ENCODE measurements around the gene AZU1.

The AZU1 gene

GRCh38 chr19:803099-803561 lies 24.5 kb upstream of the AZU1 start:
- TF ChIP-seq CTCF (IDR thresholded peaks at IDR 0.05; ENCODE audit: poor library complexity, severe bottlenecking): no peak
- H3K27ac ChIP-seq (ENCODE audit: poor library complexity, severe bottlenecking): no peak overlapping the region
- no peaks in the 10 kb centered on the region for H3K27me3 ChIP-seq (ENCODE audit: insufficient read depth, poor library complexity, severe bottlenecking)
- peaks cover 96% of the 10 kb centered on the region for H3K36me3 ChIP-seq (ENCODE audit: low read depth)
- no peaks in the 10 kb centered on the region for H3K9me3 ChIP-seq (ENCODE audit: severe bottlenecking)
- no peak overlapping the region for H3K4me3 ChIP-seq (ENCODE audit: severe bottlenecking)
- ATAC-seq (ENCODE audit: low read depth): no peak
- H3K4me1 ChIP-seq (ENCODE audit: insufficient read depth, poor library complexity, severe bottlenecking): peaks cover 9% of the 10 kb centered on the region
- DNase-seq (ENCODE audit: low spot score): no peak

GRCh38 chr19:803686-804418 lies 23.8 kb upstream of the AZU1 start:
- no peak for ATAC-seq (ENCODE audit: low read depth)
- H3K27ac ChIP-seq (ENCODE audit: poor library complexity, severe bottlenecking): no peak overlapping the region
- TF ChIP-seq CTCF (IDR thresholded peaks at IDR 0.05; ENCODE audit: poor library complexity, severe bottlenecking): no peak
- DNase-seq (ENCODE audit: low spot score): no peak
- no peaks in the 10 kb centered on the region for H3K27me3 ChIP-seq (ENCODE audit: insufficient read depth, poor library complexity, severe bottlenecking)
- no peak overlapping the region for H3K4me3 ChIP-seq (ENCODE audit: severe bottlenecking)
- peaks cover 9% of the 10 kb centered on the region for H3K4me1 ChIP-seq (ENCODE audit: insufficient read depth, poor library complexity, severe bottlenecking)
- H3K9me3 ChIP-seq (ENCODE audit: severe bottlenecking): no peaks in the 10 kb centered on the region
- H3K36me3 ChIP-seq (ENCODE audit: low read depth): peaks cover 94% of the 10 kb centered on the region

GRCh38 chr19:804419-805165 lies 23.0 kb upstream of the AZU1 start:
- no peaks in the 10 kb centered on the region for H3K27me3 ChIP-seq (ENCODE audit: insufficient read depth, poor library complexity, severe bottlenecking)
- no peaks in the 10 kb centered on the region for H3K9me3 ChIP-seq (ENCODE audit: severe bottlenecking)
- no peak overlapping the region for H3K27ac ChIP-seq (ENCODE audit: poor library complexity, severe bottlenecking)
- peaks cover 94% of the 10 kb centered on the region for H3K36me3 ChIP-seq (ENCODE audit: low read depth)
- no peak overlapping the region for H3K4me3 ChIP-seq (ENCODE audit: severe bottlenecking)
- H3K4me1 ChIP-seq (ENCODE audit: insufficient read depth, poor library complexity, severe bottlenecking): peaks cover 9% of the 10 kb centered on the region
- no peak for TF ChIP-seq CTCF (IDR thresholded peaks at IDR 0.05; ENCODE audit: poor library complexity, severe bottlenecking)
- no peak for DNase-seq (ENCODE audit: low spot score)
- no peak for ATAC-seq (ENCODE audit: low read depth)

- Histone ChIP-seq H3K27ac (ENCODE audit: poor library complexity, severe bottlenecking) (no peak overlapping the region), H3K27me3 (ENCODE audit: insufficient read depth, poor library complexity, severe bottlenecking) (no peaks in the 10 kb centered on the region), H3K4me1 (ENCODE audit: insufficient read depth, poor library complexity, severe bottlenecking) (peaks cover 9% of the 10 kb centered on the region), H3K9me3 (ENCODE audit: severe bottlenecking) (no peaks in the 10 kb centered on the region), H3K4me3 (ENCODE audit: severe bottlenecking) (no peak overlapping the region), H3K36me3 (ENCODE audit: low read depth) (peaks cover 94% of the 10 kb centered on the region)
- no peak for DNase-seq (ENCODE audit: low spot score)
- no peak for ATAC-seq (ENCODE audit: low read depth)
- no peak for TF ChIP-seq CTCF (IDR thresholded peaks at IDR 0.05; ENCODE audit: poor library complexity, severe bottlenecking)
Measured at GRCh38 chr19:805166-805551, 22.5 kb upstream of the AZU1 start.

Data from RWPE2 (cell line).